ENCODE data around the gene RNF32. TPM values are rescaled to one million over a fixed set of nuclear protein-coding genes. Genes with fewer than 3 reads are reported as not detected.
"Not testable (repeated sequence)": the region's sequence is repeated elsewhere in the genome, so short reads cannot be mapped to it uniquely, and the experiment has no call there.

Gene RNF32
- total RNA-seq, 1 experiment from 2014 or later = 3.5 TPM

DNA sequence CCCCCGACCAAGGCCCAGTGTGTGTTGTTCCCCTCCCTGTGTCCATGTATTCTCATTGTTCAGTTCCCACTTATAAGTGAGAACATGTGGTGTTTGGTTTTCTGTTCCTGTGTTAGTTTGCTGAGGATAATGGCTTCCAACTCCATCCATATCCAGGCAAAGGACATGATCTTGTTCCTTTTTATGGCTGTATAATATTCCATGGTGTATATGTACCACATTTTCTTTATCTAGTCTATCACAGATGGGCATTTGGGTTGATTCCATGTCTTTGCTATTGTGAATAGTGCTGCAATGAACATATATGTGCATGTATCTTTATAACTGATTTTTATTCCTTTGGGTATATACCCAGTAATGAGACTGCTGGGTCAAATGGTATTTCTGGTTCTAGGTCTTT, 61.2 kb downstream of the RNF32 start:
- H3K4me3 ChIP-seq (ENCODE audit: low read depth in 2 of 2, low read length in 2 of 2); CTCF ChIA-PET; H3K36me3 ChIP-seq (ENCODE audit: control insufficient read depth, insufficient read depth, low read length); DNase-seq (ENCODE audit: low read depth, low spot score); H3K27me3 ChIP-seq (ENCODE audit: control insufficient read depth, insufficient read depth, low read length); in situ Hi-C loops (cut with HindIII; ENCODE audit: low pct_unique_long_range_greater_than_20kb, low sequenced_read_pairs); H3K4me1 ChIP-seq (ENCODE audit: control insufficient read depth, insufficient read depth, low read length); BruUV-seq (replicated peaks); H3K9me3 ChIP-seq (ENCODE audit: control insufficient read depth, insufficient read depth, low read depth, low read length); intact Hi-C loops (cut with micrococcal nuclease; ENCODE audit: unreplicated experiment); H3K27ac ChIP-seq (ENCODE audit: low read length); ATAC-seq; POLR2A ChIA-PET: not testable (repeated sequence)

DNA sequence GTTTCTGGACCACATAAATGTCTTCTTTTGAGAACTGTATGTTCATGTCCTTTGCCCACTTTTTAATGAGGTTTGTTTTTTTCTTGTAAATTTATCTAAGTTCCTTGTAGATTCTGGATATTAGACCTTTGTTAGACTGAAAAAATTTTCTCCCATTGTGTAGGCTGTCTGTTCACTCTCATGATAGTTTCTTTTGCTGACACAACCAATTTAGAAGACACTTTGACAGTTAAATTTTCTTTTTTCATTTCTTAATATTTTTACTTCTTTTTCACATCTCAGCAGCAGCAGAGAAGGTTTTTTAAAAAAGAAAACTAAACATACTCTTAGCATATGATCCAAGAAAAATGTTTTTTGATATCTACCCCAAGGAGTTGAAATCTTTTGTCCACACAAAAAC, 61.8 kb downstream of the RNF32 start:
- Histone ChIP-seq H3K27me3 (ENCODE audit: control insufficient read depth, insufficient read depth, low read length) (no peaks in the 10 kb centered on the region), H3K9me3 (ENCODE audit: control insufficient read depth, insufficient read depth, low read depth, low read length) (no peaks in the 10 kb centered on the region; the same call in 1 of the 2 replicates), H3K36me3 (ENCODE audit: control insufficient read depth, insufficient read depth, low read length) (no peaks in the 10 kb centered on the region), H3K4me1 (ENCODE audit: control insufficient read depth, insufficient read depth, low read length) (no peaks in the 10 kb centered on the region), H3K27ac (ENCODE audit: low read length) (no peak overlapping the region), H3K4me3 (ENCODE audit: low read depth in 2 of 2, low read length in 2 of 2) (no peak overlapping the region)
- in situ Hi-C loops (cut with HindIII; ENCODE audit: low pct_unique_long_range_greater_than_20kb, low sequenced_read_pairs) = no loop called here
- intact Hi-C loops (cut with micrococcal nuclease; ENCODE audit: unreplicated experiment) = no loop called here
- DNase-seq (ENCODE audit: low read depth, low spot score) (no peak), ATAC-seq (no peak)
- CTCF ChIA-PET = no interaction called here
- no peak for TF ChIP-seq TCF7L2 (IDR thresholded peaks at IDR 0.05; ENCODE audit: low read depth, low read length)
- TF ChIP-seq, protein P1, sequence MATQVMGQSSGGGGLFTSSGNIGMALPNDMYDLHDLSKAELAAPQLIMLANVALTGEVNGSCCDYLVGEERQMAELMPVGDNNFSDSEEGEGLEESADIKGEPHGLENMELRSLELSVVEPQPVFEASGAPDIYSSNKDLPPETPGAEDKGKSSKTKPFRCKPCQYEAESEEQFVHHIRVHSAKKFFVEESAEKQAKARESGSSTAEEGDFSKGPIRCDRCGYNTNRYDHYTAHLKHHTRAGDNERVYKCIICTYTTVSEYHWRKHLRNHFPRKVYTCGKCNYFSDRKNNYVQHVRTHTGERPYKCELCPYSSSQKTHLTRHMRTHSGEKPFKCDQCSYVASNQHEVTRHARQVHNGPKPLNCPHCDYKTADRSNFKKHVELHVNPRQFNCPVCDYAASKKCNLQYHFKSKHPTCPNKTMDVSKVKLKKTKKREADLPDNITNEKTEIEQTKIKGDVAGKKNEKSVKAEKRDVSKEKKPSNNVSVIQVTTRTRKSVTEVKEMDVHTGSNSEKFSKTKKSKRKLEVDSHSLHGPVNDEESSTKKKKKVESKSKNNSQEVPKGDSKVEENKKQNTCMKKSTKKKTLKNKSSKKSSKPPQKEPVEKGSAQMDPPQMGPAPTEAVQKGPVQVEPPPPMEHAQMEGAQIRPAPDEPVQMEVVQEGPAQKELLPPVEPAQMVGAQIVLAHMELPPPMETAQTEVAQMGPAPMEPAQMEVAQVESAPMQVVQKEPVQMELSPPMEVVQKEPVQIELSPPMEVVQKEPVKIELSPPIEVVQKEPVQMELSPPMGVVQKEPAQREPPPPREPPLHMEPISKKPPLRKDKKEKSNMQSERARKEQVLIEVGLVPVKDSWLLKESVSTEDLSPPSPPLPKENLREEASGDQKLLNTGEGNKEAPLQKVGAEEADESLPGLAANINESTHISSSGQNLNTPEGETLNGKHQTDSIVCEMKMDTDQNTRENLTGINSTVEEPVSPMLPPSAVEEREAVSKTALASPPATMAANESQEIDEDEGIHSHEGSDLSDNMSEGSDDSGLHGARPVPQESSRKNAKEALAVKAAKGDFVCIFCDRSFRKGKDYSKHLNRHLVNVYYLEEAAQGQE (IDR thresholded peaks at IDR 0.05; ENCODE audit: insufficient read depth in 1 of 2, low read depth in 2 of 2, low read length in 1 of 2) = no peak
- no peak for TF ChIP-seq SIN3A (IDR thresholded peaks at IDR 0.05; ENCODE audit: borderline replicate concordance, insufficient read depth, low read depth, low read length)
- no peak for TF ChIP-seq POLR2AphosphoS5 (IDR thresholded peaks at IDR 0.05; ENCODE audit: low read depth, low read length)
- POLR2A ChIA-PET = no interaction called here
- BruUV-seq (replicated peaks) = no TSS peak

GRCh38 chr7:156703209-156703608, 62.6 kb downstream of the RNF32 start:
- ChIA-PET POLR2A (no interaction called here), CTCF (no interaction called here)
- Histone ChIP-seq H3K27me3 (ENCODE audit: control insufficient read depth, insufficient read depth, low read length) (no peaks in the 10 kb centered on the region), H3K4me3 (ENCODE audit: low read depth in 2 of 2, low read length in 2 of 2) (no peak overlapping the region), H3K36me3 (ENCODE audit: control insufficient read depth, insufficient read depth, low read length) (no peaks in the 10 kb centered on the region), H3K9me3 (ENCODE audit: control insufficient read depth, insufficient read depth, low read depth, low read length) (no peaks in the 10 kb centered on the region), H3K27ac (ENCODE audit: low read length) (no peak overlapping the region), H3K4me1 (ENCODE audit: control insufficient read depth, insufficient read depth, low read length) (no peaks in the 10 kb centered on the region)
- intact Hi-C loops (cut with micrococcal nuclease; ENCODE audit: unreplicated experiment) = no loop called here
- in situ Hi-C loops (cut with HindIII; ENCODE audit: low pct_unique_long_range_greater_than_20kb, low sequenced_read_pairs) = no loop called here
- no peak for TF ChIP-seq SIN3A (IDR thresholded peaks at IDR 0.05; ENCODE audit: borderline replicate concordance, insufficient read depth, low read depth, low read length)
- no peak for TF ChIP-seq POLR2AphosphoS5 (IDR thresholded peaks at IDR 0.05; ENCODE audit: low read depth, low read length)
- no peak for TF ChIP-seq TCF7L2 (IDR thresholded peaks at IDR 0.05; ENCODE audit: low read depth, low read length)
- TF ChIP-seq, protein P1 (IDR thresholded peaks at IDR 0.05; ENCODE audit: insufficient read depth in 1 of 2, low read depth in 2 of 2, low read length in 1 of 2) = no peak
- TF ChIP-seq, protein P2, sequence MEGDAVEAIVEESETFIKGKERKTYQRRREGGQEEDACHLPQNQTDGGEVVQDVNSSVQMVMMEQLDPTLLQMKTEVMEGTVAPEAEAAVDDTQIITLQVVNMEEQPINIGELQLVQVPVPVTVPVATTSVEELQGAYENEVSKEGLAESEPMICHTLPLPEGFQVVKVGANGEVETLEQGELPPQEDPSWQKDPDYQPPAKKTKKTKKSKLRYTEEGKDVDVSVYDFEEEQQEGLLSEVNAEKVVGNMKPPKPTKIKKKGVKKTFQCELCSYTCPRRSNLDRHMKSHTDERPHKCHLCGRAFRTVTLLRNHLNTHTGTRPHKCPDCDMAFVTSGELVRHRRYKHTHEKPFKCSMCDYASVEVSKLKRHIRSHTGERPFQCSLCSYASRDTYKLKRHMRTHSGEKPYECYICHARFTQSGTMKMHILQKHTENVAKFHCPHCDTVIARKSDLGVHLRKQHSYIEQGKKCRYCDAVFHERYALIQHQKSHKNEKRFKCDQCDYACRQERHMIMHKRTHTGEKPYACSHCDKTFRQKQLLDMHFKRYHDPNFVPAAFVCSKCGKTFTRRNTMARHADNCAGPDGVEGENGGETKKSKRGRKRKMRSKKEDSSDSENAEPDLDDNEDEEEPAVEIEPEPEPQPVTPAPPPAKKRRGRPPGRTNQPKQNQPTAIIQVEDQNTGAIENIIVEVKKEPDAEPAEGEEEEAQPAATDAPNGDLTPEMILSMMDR (IDR thresholded peaks at IDR 0.05) = no peak
- no TSS peak for BruUV-seq (replicated peaks)
- ATAC-seq = no peak
- no peak for DNase-seq (ENCODE audit: low read depth, low spot score)
